ENCODE measurements around the gene VKORC1L1.
"Not testable (repeated sequence)": the region's sequence is repeated elsewhere in the genome, so short reads cannot be mapped to it uniquely, and the experiment has no call there.

Gene VKORC1L1

GRCh38 chr7:65872776-65873581 is at the start of gene VKORC1L1:
Gene VKORC1L1 (plus strand): TSS chr7:65873074. CDS start chr7:65873372, 298 bp downstream.
- DNase-seq = peak; percentile 90 to 93

GRCh38 chr7:65827366-65827765 is 45.5 kb upstream of the VKORC1L1 start:
- DNase-seq = no peak

GRCh38 chr7:65832281-65832680 is 40.6 kb upstream of the VKORC1L1 start:
- no peak for DNase-seq

GRCh38 chr7:65836684-65837083 is 36.2 kb upstream of the VKORC1L1 start:
- not testable (repeated sequence) for DNase-seq

GRCh38 chr7:65837541-65837956 is 35.3 kb upstream of the VKORC1L1 start:
- not testable (repeated sequence) for DNase-seq

- DNase-seq = no peak
Observed at GRCh38 chr7:65839846-65840245, 33.0 kb upstream of the VKORC1L1 start.

- no peak for DNase-seq
Observed at GRCh38 chr7:65840446-65840845, 32.4 kb upstream of the VKORC1L1 start.

- DNase-seq = not testable (repeated sequence)
Observed at GRCh38 chr7:65843616-65844015, 29.3 kb upstream of the VKORC1L1 start.

- DNase-seq = no peak
Observed at GRCh38 chr7:65846008-65846570, 26.8 kb upstream of the VKORC1L1 start.

- not testable (repeated sequence) for DNase-seq
Observed at GRCh38 chr7:65853426-65853825, 19.4 kb upstream of the VKORC1L1 start.

- not testable (repeated sequence) for DNase-seq
Observed at GRCh38 chr7:65853892-65854291, 19.0 kb upstream of the VKORC1L1 start.

GRCh38 chr7:65857321-65857894 is 15.5 kb upstream of the VKORC1L1 start:
- not testable (repeated sequence) for DNase-seq

- not testable (repeated sequence) for DNase-seq
Observed at GRCh38 chr7:65858660-65859059, 14.2 kb upstream of the VKORC1L1 start.

- DNase-seq = not testable (repeated sequence)
Observed at GRCh38 chr7:65866244-65866643, 6.6 kb upstream of the VKORC1L1 start.

GRCh38 chr7:65867681-65868080 is 5.2 kb upstream of the VKORC1L1 start:
- DNase-seq = not testable (repeated sequence)

- not testable (repeated sequence) for DNase-seq
Observed at GRCh38 chr7:65869312-65869711, 3.6 kb upstream of the VKORC1L1 start.

GRCh38 chr7:65871451-65871850 is 1.4 kb upstream of the VKORC1L1 start:
- not testable (repeated sequence) for DNase-seq

GRCh38 chr7:65873582-65874193 is 814 bp downstream of the VKORC1L1 start:
- DNase-seq = peak in 1 of 2 donors; percentile 20

- not testable (repeated sequence) for DNase-seq
Observed at GRCh38 chr7:65875715-65876114, 2.8 kb downstream of the VKORC1L1 start.

- DNase-seq = not testable (repeated sequence)
Observed at GRCh38 chr7:65879292-65880153, 6.6 kb downstream of the VKORC1L1 start.

GRCh38 chr7:65880242-65880641 is 7.4 kb downstream of the VKORC1L1 start:
- DNase-seq = not testable (repeated sequence)

GRCh38 chr7:65884983-65885382 is 12.1 kb downstream of the VKORC1L1 start:
- DNase-seq = not testable (repeated sequence)
